GM19467 (cell line): ENCODE results near the gene SLC38A1.
"Not testable (repeated sequence)": the region's sequence is repeated elsewhere in the genome, so short reads cannot be mapped to it uniquely, and the experiment has no call there.

Source experiments
- ATAC-seq: cut with Tn5 transposase; IDR thresholded peaks from one replicate; pipeline ENCODE4 v1.9.1; 2021; ENCODE audit warnings: mild to moderate bottlenecking, moderate library complexity; ENCODE audit not compliant: unreplicated experiment

The SLC38A1 gene

GRCh38 chr12:46265102-46265501, 3.7 kb downstream of the SLC38A1 start:
- ATAC-seq: no peak

GRCh38 chr12:46264057-46264456, 4.8 kb downstream of the SLC38A1 start:
- no peak for ATAC-seq

- ATAC-seq: no peak
Measured at GRCh38 chr12:46263140-46264016, 5.5 kb downstream of the SLC38A1 start.

- ATAC-seq: no peak
Measured at GRCh38 chr12:46261646-46262045, 7.2 kb downstream of the SLC38A1 start.

GRCh38 chr12:46260913-46261476, 7.8 kb downstream of the SLC38A1 start:
- ATAC-seq: no peak

GRCh38 chr12:46260124-46260912, 8.5 kb downstream of the SLC38A1 start:
- ATAC-seq: no peak

GRCh38 chr12:46259713-46260112, 9.1 kb downstream of the SLC38A1 start:
- no peak for ATAC-seq

- ATAC-seq: no peak
Measured at GRCh38 chr12:46259071-46259470, 9.8 kb downstream of the SLC38A1 start.

GRCh38 chr12:46258129-46258528, 10.7 kb downstream of the SLC38A1 start:
- no peak for ATAC-seq

GRCh38 chr12:46256942-46257341, 11.9 kb downstream of the SLC38A1 start:
- ATAC-seq: no peak

- ATAC-seq: no peak
Measured at GRCh38 chr12:46253544-46254162, 15.2 kb downstream of the SLC38A1 start.

- not testable (repeated sequence) for ATAC-seq
Measured at GRCh38 chr12:46251994-46252393, 16.8 kb downstream of the SLC38A1 start.

GRCh38 chr12:46249960-46250359, 18.9 kb downstream of the SLC38A1 start:
- not testable (repeated sequence) for ATAC-seq

- ATAC-seq: no peak
Measured at GRCh38 chr12:46246021-46246700, 22.7 kb downstream of the SLC38A1 start.

GRCh38 chr12:46244997-46245396, 23.8 kb downstream of the SLC38A1 start:
- no peak for ATAC-seq

- no peak for ATAC-seq
Measured at GRCh38 chr12:46244273-46244915, 24.4 kb downstream of the SLC38A1 start.

- no peak for ATAC-seq
Measured at GRCh38 chr12:46242569-46242968, 26.3 kb downstream of the SLC38A1 start.

GRCh38 chr12:46240436-46240835, 28.4 kb downstream of the SLC38A1 start:
- no peak for ATAC-seq

GRCh38 chr12:46238821-46239220, 30.0 kb downstream of the SLC38A1 start:
- no peak for ATAC-seq
